Mesangial cell (primary cell): ENCODE data around the gene NCAPG. TPM values are rescaled to one million over a fixed set of nuclear protein-coding genes. Genes with fewer than 3 reads are reported as not detected.

Experiments
- total RNA-seq: library from RNA; depleted of rRNA; stranded (reverse); fragments of >200 nt; gene quantifications from 2 replicates; pipeline ENCODE4 v1.2.3, GENCODE V29; 2015

Gene NCAPG, protein sequence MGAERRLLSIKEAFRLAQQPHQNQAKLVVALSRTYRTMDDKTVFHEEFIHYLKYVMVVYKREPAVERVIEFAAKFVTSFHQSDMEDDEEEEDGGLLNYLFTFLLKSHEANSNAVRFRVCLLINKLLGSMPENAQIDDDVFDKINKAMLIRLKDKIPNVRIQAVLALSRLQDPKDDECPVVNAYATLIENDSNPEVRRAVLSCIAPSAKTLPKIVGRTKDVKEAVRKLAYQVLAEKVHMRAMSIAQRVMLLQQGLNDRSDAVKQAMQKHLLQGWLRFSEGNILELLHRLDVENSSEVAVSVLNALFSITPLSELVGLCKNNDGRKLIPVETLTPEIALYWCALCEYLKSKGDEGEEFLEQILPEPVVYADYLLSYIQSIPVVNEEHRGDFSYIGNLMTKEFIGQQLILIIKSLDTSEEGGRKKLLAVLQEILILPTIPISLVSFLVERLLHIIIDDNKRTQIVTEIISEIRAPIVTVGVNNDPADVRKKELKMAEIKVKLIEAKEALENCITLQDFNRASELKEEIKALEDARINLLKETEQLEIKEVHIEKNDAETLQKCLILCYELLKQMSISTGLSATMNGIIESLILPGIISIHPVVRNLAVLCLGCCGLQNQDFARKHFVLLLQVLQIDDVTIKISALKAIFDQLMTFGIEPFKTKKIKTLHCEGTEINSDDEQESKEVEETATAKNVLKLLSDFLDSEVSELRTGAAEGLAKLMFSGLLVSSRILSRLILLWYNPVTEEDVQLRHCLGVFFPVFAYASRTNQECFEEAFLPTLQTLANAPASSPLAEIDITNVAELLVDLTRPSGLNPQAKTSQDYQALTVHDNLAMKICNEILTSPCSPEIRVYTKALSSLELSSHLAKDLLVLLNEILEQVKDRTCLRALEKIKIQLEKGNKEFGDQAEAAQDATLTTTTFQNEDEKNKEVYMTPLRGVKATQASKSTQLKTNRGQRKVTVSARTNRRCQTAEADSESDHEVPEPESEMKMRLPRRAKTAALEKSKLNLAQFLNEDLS
- total RNA-seq = 1.4 and 40.9 TPM in 2 replicates

DNA sequence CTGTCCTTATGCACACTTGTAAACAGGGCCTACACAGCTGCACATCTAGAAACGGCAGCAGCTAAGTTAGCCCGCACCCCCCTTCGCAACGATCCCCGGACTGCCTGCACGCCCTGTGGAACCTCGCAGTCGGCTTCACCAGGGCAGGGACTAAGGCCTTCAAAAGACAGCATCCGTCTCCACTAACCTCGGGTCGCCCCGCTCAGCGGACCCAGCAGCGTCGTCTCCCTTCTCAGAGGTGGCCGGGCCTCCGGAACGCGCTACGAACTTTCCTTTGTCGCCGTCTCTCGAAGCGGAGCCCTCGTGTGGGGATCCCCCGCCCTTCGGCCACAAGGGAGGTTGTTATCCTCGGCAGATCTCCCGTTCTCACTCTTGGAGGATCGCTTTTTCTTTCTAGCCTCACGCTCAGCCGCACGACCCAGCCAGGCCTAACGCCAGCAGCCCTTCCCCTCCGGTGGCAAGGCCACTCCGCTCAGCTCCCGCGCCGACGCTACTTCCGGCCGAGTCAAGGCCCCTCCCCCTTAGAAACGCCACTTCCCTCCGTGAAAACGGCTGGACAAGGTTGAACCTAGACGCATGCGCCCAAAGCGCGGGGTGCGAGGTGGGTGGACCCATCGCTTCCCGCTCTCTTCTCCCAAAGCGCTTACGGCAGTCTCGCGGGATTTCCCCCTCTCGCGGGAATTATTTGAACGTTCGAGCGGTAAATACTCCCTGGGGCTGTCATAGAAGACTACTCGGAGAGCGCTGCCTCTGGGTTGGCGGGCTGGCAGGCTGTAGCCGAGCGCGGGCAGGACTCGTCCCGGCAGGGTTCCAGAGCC lies at the start of gene NCAPG, which contains the start of gene DCAF16:
Gene NCAPG, plus strand, starts transcription at position 720 of the 818 bp plus-strand sequence. CDS start 99 bp downstream, outside the sequence.
Gene DCAF16, minus strand, starts transcription at position 498 of the 818 bp plus-strand sequence. CDS start 6,616 bp downstream, outside the sequence.

DNA sequence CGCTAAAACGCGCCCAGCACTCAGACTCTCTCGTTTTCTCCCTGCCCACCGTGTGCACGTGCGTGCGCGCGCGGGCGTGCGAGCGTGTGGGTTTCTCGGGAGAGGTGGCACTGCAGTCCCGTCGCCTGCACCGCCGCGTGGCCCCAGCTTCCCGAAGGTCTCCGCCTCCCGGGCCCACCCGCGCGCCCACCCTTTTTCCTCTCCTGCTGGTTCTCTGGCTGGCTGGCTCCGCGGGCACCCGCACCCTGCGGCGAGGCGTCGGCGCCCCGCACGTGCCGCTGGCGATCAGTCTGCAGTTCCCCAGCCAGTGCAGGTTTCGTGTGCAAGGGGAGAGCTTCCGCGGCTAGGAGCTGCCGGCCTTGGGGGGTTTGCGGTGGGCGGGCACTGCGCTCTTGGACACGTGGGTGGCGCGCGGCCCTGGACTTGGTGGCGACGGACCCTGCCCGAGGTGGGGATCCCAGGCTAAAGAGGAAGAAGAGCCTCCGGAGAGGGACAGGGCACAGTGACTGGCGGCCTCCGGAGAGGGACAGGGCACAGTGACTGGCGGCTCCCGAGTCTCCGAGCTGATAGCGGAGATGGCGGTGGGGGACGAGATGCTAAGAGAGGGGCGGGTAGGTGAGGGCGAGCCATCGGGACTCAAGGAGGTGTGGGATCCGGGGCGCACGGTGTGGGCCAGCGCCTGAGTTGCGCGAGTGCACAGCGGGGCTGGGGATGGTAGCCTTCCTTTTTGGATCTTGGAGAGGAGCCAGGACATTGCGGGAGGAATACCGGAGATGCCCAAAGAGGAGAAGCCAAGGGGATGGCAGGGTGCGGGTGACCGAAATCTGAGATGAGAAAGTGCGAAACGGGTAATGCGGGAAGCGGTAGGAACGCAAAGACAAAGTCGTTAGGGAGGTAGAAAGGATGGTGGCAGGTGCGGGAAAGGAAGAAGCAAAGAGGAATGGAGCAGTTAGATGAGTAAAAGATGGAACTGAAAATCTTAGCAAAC lies 29.2 kb upstream of the NCAPG start, which contains the start of gene FAM184B:
Gene FAM184B, minus strand, starts transcription at position 322 of the 988 bp plus-strand sequence. CDS start 322 bp downstream, outside the sequence.

Other genes with a start within 250 kb of the NCAPG start
- gene LAP3, start 233.8 kb upstream of the NCAPG start, total RNA-seq = 49.2 and 57.2 TPM in 2 replicates
- gene MED28, start 196.3 kb upstream of the NCAPG start, total RNA-seq = 4.2 and 7.4 TPM in 2 replicates
- gene FAM184B, start 29.4 kb upstream of the NCAPG start, total RNA-seq = not detected in 2 replicates
- gene DCAF16, start 222 bp upstream of the NCAPG start, total RNA-seq = 19.7 and 22.4 TPM in 2 replicates
- 9.3 and 16.0 TPM in 2 replicates for gene LCORL, start 210.8 kb downstream of the NCAPG start, total RNA-seq